Endothelial cell of umbilical vein (primary cell): ENCODE data around the gene INTS12.

Experiments
- EZH2 ChIP-seq: IDR thresholded peaks from 2 replicates; pipeline ENCODE4 v1.6.1; 2012; ENCODE audit warnings: borderline replicate concordance, low read depth, mild to moderate bottlenecking, moderate library complexity, low read length, inconsistent platforms; ENCODE audit not compliant: severe bottlenecking
- MYC ChIP-seq: IDR thresholded peaks from one replicate; pipeline ENCODE4 v1.6.1; 2011; ENCODE audit warnings: mild to moderate bottlenecking, low read depth, low read length
- POLR2A ChIP-seq: IDR thresholded peaks from 2 replicates; pipeline ENCODE4 v1.6.1; 2012; ENCODE audit warnings: low read depth, mild to moderate bottlenecking, control low read depth, low read length
- POLR2AphosphoS5 ChIP-seq: IDR thresholded peaks from 2 replicates; pipeline ENCODE4 v1.6.1; 2012; ENCODE audit warnings: low read depth, mild to moderate bottlenecking, control low read depth, low read length, moderate library complexity; ENCODE audit not compliant: insufficient read depth
- TF ChIP-seq, protein P1 (sequence below), 2 donors: IDR thresholded peaks; 1 replicate in 1 of 2; 2 replicates in 1 of 2; pipeline ENCODE4 v1.5.1; 2011; ENCODE audit warnings: low read length in 2 of 2, mild to moderate bottlenecking in 2 of 2, moderate library complexity in 2 of 2, control low read depth in 1 of 2, inconsistent platforms in 1 of 2, low read depth in 1 of 2; ENCODE audit not compliant: insufficient read depth in 1 of 2; ENCODE audit errors: extremely low read depth in 1 of 2

DNA sequence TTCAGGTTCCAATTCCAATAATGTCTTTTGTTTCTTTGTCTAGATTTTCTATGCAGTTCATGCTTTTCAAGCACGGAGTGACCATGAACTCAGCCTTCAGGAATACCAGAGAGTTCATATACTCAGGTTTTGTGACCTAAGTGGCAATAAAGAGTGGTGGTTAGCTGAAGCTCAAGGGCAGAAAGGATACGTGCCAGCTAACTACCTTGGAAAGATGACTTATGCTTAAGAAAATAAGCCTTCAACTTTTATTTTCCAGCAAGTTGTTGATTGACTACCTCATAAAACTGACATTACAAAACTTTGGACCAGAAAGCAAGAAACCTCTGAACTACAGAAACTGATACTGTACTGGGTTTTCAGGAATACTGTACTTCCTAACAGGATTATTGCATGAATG is 30.8 kb downstream of the INTS12 start:
- TF ChIP-seq POLR2A (no peak), EZH2 (no peak), POLR2AphosphoS5 (no peak), MYC (no peak)
- TF ChIP-seq, protein P1, sequence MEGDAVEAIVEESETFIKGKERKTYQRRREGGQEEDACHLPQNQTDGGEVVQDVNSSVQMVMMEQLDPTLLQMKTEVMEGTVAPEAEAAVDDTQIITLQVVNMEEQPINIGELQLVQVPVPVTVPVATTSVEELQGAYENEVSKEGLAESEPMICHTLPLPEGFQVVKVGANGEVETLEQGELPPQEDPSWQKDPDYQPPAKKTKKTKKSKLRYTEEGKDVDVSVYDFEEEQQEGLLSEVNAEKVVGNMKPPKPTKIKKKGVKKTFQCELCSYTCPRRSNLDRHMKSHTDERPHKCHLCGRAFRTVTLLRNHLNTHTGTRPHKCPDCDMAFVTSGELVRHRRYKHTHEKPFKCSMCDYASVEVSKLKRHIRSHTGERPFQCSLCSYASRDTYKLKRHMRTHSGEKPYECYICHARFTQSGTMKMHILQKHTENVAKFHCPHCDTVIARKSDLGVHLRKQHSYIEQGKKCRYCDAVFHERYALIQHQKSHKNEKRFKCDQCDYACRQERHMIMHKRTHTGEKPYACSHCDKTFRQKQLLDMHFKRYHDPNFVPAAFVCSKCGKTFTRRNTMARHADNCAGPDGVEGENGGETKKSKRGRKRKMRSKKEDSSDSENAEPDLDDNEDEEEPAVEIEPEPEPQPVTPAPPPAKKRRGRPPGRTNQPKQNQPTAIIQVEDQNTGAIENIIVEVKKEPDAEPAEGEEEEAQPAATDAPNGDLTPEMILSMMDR (IDR thresholded peaks at IDR 0.05; ENCODE audit: extremely low read depth in 1 of 2, insufficient read depth in 1 of 2, low read depth in 1 of 2, low read length in 2 of 2), result no peak
